D721Med (cell line): ENCODE measurements around the gene TMEM106B.
A peak's percentile ranks its signal among the peaks of the same experiment; 100 is the strongest.
"Not testable (repeated sequence)": the region's sequence is repeated elsewhere in the genome, so short reads cannot be mapped to it uniquely, and the experiment has no call there.

Experiments
- DNase-seq: peaks from one replicate; pipeline ENCODE4 v3.0.0; 2011; ENCODE audit warnings: low spot score; ENCODE audit not compliant: insufficient read length
- FAIRE-seq: peaks from 2 replicates; lab custom pipeline; 2011; peaks lifted over from hg19 to GRCh38; lab: Jason Lieb, UNC
- CTCF ChIP-seq: IDR thresholded peaks from 2 replicates; pipeline ENCODE4 v1.5.1; 2012; ENCODE audit warnings: mild to moderate bottlenecking, control low read depth; ENCODE audit not compliant: insufficient read depth; ENCODE audit errors: missing control alignments

Gene TMEM106B

GRCh38 chr7:12211054-12211710 is at the start of gene TMEM106B:
Gene TMEM106B, plus strand, starts transcription at chr7:12211294. Its CDS starts 3,517 bp downstream, at chr7:12214811.
- DNase-seq (peak; percentile 22), FAIRE-seq (no peak)
- no peak for TF ChIP-seq CTCF

GRCh38 chr7:12162415-12163113 is 48.5 kb upstream of the TMEM106B start:
- DNase-seq = no peak
- TF ChIP-seq CTCF = no peak
- no peak for FAIRE-seq

DNA sequence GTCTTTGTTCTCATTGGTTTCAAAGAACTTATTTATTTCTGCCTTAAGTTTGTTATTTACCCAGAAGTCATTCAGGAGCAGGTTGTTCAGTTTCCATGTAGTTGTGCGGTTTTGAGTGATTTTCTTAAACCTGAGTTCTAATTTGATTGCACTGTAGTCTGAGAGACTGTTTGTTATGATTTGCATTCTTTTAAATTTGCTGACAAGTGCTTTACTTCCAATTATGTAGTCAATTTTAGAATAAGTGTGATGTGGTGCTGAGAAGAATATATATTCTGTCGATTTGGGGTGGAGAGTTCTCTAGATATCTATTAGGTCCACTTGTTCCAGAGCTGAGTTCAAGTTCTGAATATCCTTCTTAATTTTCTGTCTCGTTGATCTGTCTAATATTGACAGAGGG is 43.0 kb upstream of the TMEM106B start:
- DNase-seq, FAIRE-seq: not testable (repeated sequence)

GRCh38 chr7:12169981-12170820 is 40.9 kb upstream of the TMEM106B start:
- FAIRE-seq, DNase-seq: not testable (repeated sequence)

- FAIRE-seq (no peak), DNase-seq (no peak)
Observed at GRCh38 chr7:12173671-12174070, 37.4 kb upstream of the TMEM106B start.

GRCh38 chr7:12174931-12175330 is 36.2 kb upstream of the TMEM106B start:
- no peak for DNase-seq
- no peak for TF ChIP-seq CTCF
- no peak for FAIRE-seq

More at GRCh38 chr7:12173671-12174070, 37.4 kb upstream of the TMEM106B start:
- no peak for TF ChIP-seq CTCF

- FAIRE-seq (no peak), DNase-seq (no peak)
- TF ChIP-seq CTCF = no peak
Observed at GRCh38 chr7:12178317-12178716, 32.8 kb upstream of the TMEM106B start.

DNA sequence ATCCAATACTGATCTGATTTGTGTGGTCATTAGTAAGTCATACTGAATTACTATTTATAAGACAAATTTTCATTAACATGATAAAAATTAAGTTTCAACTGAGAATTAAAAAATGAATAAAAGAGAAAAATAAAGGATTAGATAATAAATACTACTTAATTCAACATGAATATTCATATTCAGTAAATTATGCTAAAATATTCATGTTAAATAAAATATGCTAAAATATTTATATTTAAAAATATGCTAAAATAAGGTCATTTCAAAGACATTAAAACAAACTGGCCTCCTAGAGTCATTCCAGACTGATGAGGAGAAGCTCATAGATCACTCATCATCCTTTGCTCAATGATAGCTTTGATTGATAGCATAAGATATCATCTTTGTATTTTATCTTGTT is 16.7 kb upstream of the TMEM106B start:
- TF ChIP-seq CTCF = no peak
- FAIRE-seq = no peak
- DNase-seq = no peak
